Uterus (tissue), 4 donors: Measurements from ENCODE around the gene NOX4. TPM values are rescaled to one million over a fixed set of nuclear protein-coding genes. Genes with fewer than 3 reads are reported as not detected.
A peak's percentile ranks its signal among the peaks of the same experiment; 100 is the strongest.

Source experiments
- DNase-seq, 2 donors: peaks; one replicate each; pipeline ENCODE4 v3.0.0-alpha.2; 2019 to 2020
- H3K27ac ChIP-seq, 2 donors: fragments of 200-600 bp; sonication (generic); 1 replicate in 1 of 2; 2 replicates in 1 of 2; pipeline ENCODE4 v1.5.1; 2016 to 2018
- H3K27me3 ChIP-seq, 2 donors: fragments of 200-600 bp; sonication (generic); one replicate each; pipeline ENCODE4 v1.5.1; 2018 to 2019; ENCODE audit warnings: control low read depth in 1 of 2
- H3K36me3 ChIP-seq, 2 donors: fragments of 200-600 bp; sonication (generic); one replicate each; pipeline ENCODE4 v1.5.1; 2019; ENCODE audit warnings: control low read depth in 1 of 2
- H3K4me1 ChIP-seq, 2 donors: fragments of 200-600 bp; sonication (generic); one replicate each; pipeline ENCODE4 v1.5.1; 2018 to 2019; ENCODE audit warnings: control low read depth in 1 of 2
- H3K4me3 ChIP-seq, 2 donors: fragments of 200-600 bp; sonication (generic); 1 replicate in 1 of 2; 2 replicates in 1 of 2; pipeline ENCODE4 v1.5.1; 2018 to 2019; ENCODE audit warnings: mild to moderate bottlenecking in 1 of 2
- H3K9me3 ChIP-seq, 2 donors: fragments of 200-600 bp; sonication (generic); one replicate each; pipeline ENCODE4 v1.5.1; 2019; ENCODE audit warnings: control low read depth in 1 of 2
- CTCF ChIP-seq, 4 experiments: fragments of 200-600 bp in 2 of 4; fragments of 450-650 bp in 2 of 4; sonication (generic) in 2 of 4; IDR thresholded peaks; one replicate each; pipeline ENCODE4 v1.5.1; 2016 to 2019; ENCODE audit warnings: antibody characterized with exemption in 4 of 4, mild to moderate bottlenecking in 2 of 4, moderate library complexity in 1 of 4
- POLR2A ChIP-seq, 2 donors: fragments of 450-650 bp; IDR thresholded peaks; one replicate each; pipeline ENCODE4 v1.6.1; 2016; ENCODE audit warnings: antibody characterized with exemption in 2 of 2, mild to moderate bottlenecking in 1 of 2, moderate library complexity in 1 of 2
- intact Hi-C: fragments of 100-400 bp; cut with DNase I; formaldehyde crosslinking; loops from one replicate; pipeline ENCODE4 v1.15.1; 2023; ENCODE audit warnings: low total_unique reads
- total RNA-seq, 4 donors: library from RNA; depleted of rRNA in 3 of 4; stranded (reverse); fragments of >200 nt in 3 of 4; gene quantifications; one replicate each; pipeline versions ENCODE4 v1.1.0 to v1.2.4, GENCODE V29; 2014 to 2023
- donor health status: DM: yes; HTN: yes; CAD: no.

NOX4 gene
- 10 to 100 TPM; 12.3 to 58.4 (median 27.9) TPM for total RNA-seq

- peak; percentile 39 to 54 for DNase-seq
- no peaks in the 10 kb centered on the region for H3K36me3 ChIP-seq
- no peaks in the 10 kb centered on the region for H3K27me3 ChIP-seq
- intact Hi-C loops: no loop called here
- TF ChIP-seq CTCF (IDR thresholded peaks at IDR 0.05): no peak
- TF ChIP-seq POLR2A (IDR thresholded peaks at IDR 0.05): no peak
- H3K4me1 ChIP-seq: no peaks in the 10 kb centered on the region
- no peaks in the 10 kb centered on the region for H3K9me3 ChIP-seq
- peak within 1 kb of the TSS; percentile 42 to 53 for H3K4me3 ChIP-seq
- peak within 1 kb of the TSS; percentile 85 to 92 for H3K27ac ChIP-seq
Observed at GRCh38 chr11:89490981-89491690, at the start of gene NOX4. Gene NOX4 (minus strand): TSS chr11:89491375. CDS start chr11:89491246, 129 bp downstream.

- no peak for TF ChIP-seq CTCF (IDR thresholded peaks at IDR 0.05)
- no peak for TF ChIP-seq POLR2A (IDR thresholded peaks at IDR 0.05)
Observed at GRCh38 chr11:89540826-89541225, 49.7 kb upstream of the NOX4 start.

GRCh38 chr11:89537936-89538335 is 46.8 kb upstream of the NOX4 start:
- Histone ChIP-seq H3K27me3 (no peaks in the 10 kb centered on the region), H3K27ac (no peak overlapping the region), H3K4me3 (no peak overlapping the region), H3K4me1 (no peaks in the 10 kb centered on the region), H3K36me3 (no peaks in the 10 kb centered on the region), H3K9me3 (no peaks in the 10 kb centered on the region)
- intact Hi-C loops: no loop called here
- DNase-seq: no peak
- TF ChIP-seq CTCF (IDR thresholded peaks at IDR 0.05): no peak
- TF ChIP-seq POLR2A (IDR thresholded peaks at IDR 0.05): no peak

More at GRCh38 chr11:89540826-89541225, 49.7 kb upstream of the NOX4 start:
- intact Hi-C loops: no loop called here
- Histone ChIP-seq H3K27ac (no peak overlapping the region), H3K4me1 (no peaks in the 10 kb centered on the region), H3K27me3 (no peaks in the 10 kb centered on the region), H3K9me3 (no peaks in the 10 kb centered on the region), H3K4me3 (no peak overlapping the region), H3K36me3 (no peaks in the 10 kb centered on the region)
- DNase-seq: no peak

GRCh38 chr11:89536926-89537325 is 45.8 kb upstream of the NOX4 start:
- TF ChIP-seq POLR2A (IDR thresholded peaks at IDR 0.05) (no peak), CTCF (IDR thresholded peaks at IDR 0.05) (no peak)
- no peaks in the 10 kb centered on the region for H3K27me3 ChIP-seq
- intact Hi-C loops: no loop called here
- H3K36me3 ChIP-seq: no peaks in the 10 kb centered on the region
- no peak overlapping the region for H3K27ac ChIP-seq
- no peaks in the 10 kb centered on the region for H3K9me3 ChIP-seq
- no peak overlapping the region for H3K4me3 ChIP-seq
- no peaks in the 10 kb centered on the region for H3K4me1 ChIP-seq
- DNase-seq: no peak

- Histone ChIP-seq H3K4me1 (no peaks in the 10 kb centered on the region), H3K9me3 (no peaks in the 10 kb centered on the region), H3K36me3 (no peaks in the 10 kb centered on the region), H3K27ac (peak overlapping the region; percentile 51 to 56), H3K27me3 (no peaks in the 10 kb centered on the region), H3K4me3 (no peak overlapping the region)
- TF ChIP-seq CTCF (IDR thresholded peaks at IDR 0.05) (no peak), POLR2A (IDR thresholded peaks at IDR 0.05) (no peak)
- DNase-seq: no peak
- intact Hi-C loops: no loop called here
Observed at GRCh38 chr11:89535221-89535620, 44.0 kb upstream of the NOX4 start.
